ENCODE results near the gene RNU2-1. TPM values are rescaled to one million over a fixed set of nuclear protein-coding genes. Genes with fewer than 3 reads are reported as not detected.

Gene RNU2-1
- polyA plus RNA-seq, 3 donors: not detected

- Mint-ChIP-seq H3K9me3 (peaks cover 0 to 2% (median 0%) of the 10 kb centered on the region in 7 donors), H3K27ac (no peak overlapping the region), H3K4me1 (peaks cover 22% of the 10 kb centered on the region), H3K36me3 (peaks cover 61 to 77% of the 10 kb centered on the region in 2 donors), H3K4me3 (no peak overlapping the region), H3K27me3 (ENCODE audit: low read depth in 3 of 3) (peaks cover 0 to 1% (median 0%) of the 10 kb centered on the region in 3 donors)
- 94% methylated on average over 4 of the region's 4 CpGs for WGBS (ENCODE audit: insufficient coverage)
- intact Hi-C loops (cut with micrococcal nuclease): no loop called here
- Histone ChIP-seq H3K4me2 (replicated peaks; ENCODE audit: extremely low read depth, low read length, poor library complexity, severe bottlenecking) (no peak overlapping the region), H4K20me1 (ENCODE audit: insufficient read depth, low read length) (peaks cover 79% of the 10 kb centered on the region), H3K9ac (ENCODE audit: insufficient read depth, low read length, poor library complexity, severe bottlenecking) (no peak overlapping the region), H3K4me3 (replicated peaks in 1 of 3; ENCODE audit: low read depth in 2 of 3, low read length in 3 of 3) (no peak overlapping the region), H3K27me3 (ENCODE audit: control insufficient read depth in 2 of 2, insufficient read depth in 2 of 2, low read length in 2 of 2) (no peaks in the 10 kb centered on the region), H3K27ac (ENCODE audit: low read depth in 1 of 2, low read length in 2 of 2) (no peak overlapping the region), H3K9me3 (replicated peaks in 1 of 2; ENCODE audit: control insufficient read depth in 1 of 2, insufficient read depth in 1 of 2, low read length in 2 of 2) (no peaks in the 10 kb centered on the region), H3K79me2 (ENCODE audit: insufficient read depth, low read length) (peaks cover 19% of the 10 kb centered on the region), H3K36me3 (replicated peaks in 1 of 2; ENCODE audit: control insufficient read depth in 1 of 2, insufficient read depth in 2 of 2, low read length in 2 of 2) (peaks cover 62 to 82% of the 10 kb centered on the region in 2 donors), H2AFZ (ENCODE audit: insufficient read depth, low read depth, low read length, poor library complexity, severe bottlenecking) (no peak overlapping the region), H3K4me1 (ENCODE audit: control insufficient read depth in 1 of 2, insufficient read depth in 2 of 2, low read length in 2 of 2) (peaks cover 18% of the 10 kb centered on the region in 2 donors)
- no peak for DNase-seq
- no peak for TF ChIP-seq CTCF (IDR thresholded peaks at IDR 0.05)
These were observed 16.8 kb downstream of the RNU2-1 start for GRCh38 chr17:43216762-43217613.

- H3K36me3 ChIP-seq (replicated peaks in 1 of 2; ENCODE audit: control insufficient read depth in 1 of 2, insufficient read depth in 2 of 2, low read length in 2 of 2): peaks cover 62 to 78% of the 10 kb centered on the region in 2 donors
- H3K36me3 Mint-ChIP-seq: peaks cover 58 to 72% of the 10 kb centered on the region in 2 donors
- H3K79me2 ChIP-seq (ENCODE audit: insufficient read depth, low read length): peaks cover 19% of the 10 kb centered on the region
- DNase-seq: no peak
- no peak overlapping the region for H3K9ac ChIP-seq (ENCODE audit: insufficient read depth, low read length, poor library complexity, severe bottlenecking)
- H4K20me1 ChIP-seq (ENCODE audit: insufficient read depth, low read length): peaks cover 80% of the 10 kb centered on the region
- H3K4me1 ChIP-seq (ENCODE audit: control insufficient read depth in 1 of 2, insufficient read depth in 2 of 2, low read length in 2 of 2): peaks cover 19 to 21% of the 10 kb centered on the region in 2 donors
- peak overlapping the region in 1 of 7 donors; percentile 11 for H3K27ac Mint-ChIP-seq
- WGBS (ENCODE audit: insufficient coverage): no CpG with 5 or more reads among the region's 4 CpGs
- H3K4me3 ChIP-seq (replicated peaks in 1 of 3; ENCODE audit: low read depth in 2 of 3, low read length in 3 of 3): no peak overlapping the region
- no peaks in the 10 kb centered on the region for H3K9me3 ChIP-seq (replicated peaks in 1 of 2; ENCODE audit: control insufficient read depth in 1 of 2, insufficient read depth in 1 of 2, low read length in 2 of 2)
- TF ChIP-seq CTCF (IDR thresholded peaks at IDR 0.05): no peak
- H2AFZ ChIP-seq (ENCODE audit: insufficient read depth, low read depth, low read length, poor library complexity, severe bottlenecking): no peak overlapping the region
- intact Hi-C loops (cut with micrococcal nuclease): no loop called here
- peaks cover 25% of the 10 kb centered on the region for H3K4me1 Mint-ChIP-seq
- H3K4me2 ChIP-seq (replicated peaks; ENCODE audit: extremely low read depth, low read length, poor library complexity, severe bottlenecking): no peak overlapping the region
- H3K4me3 Mint-ChIP-seq: no peak overlapping the region
- H3K27me3 Mint-ChIP-seq (ENCODE audit: low read depth in 3 of 3): peaks cover 0 to 1% (median 0%) of the 10 kb centered on the region in 3 donors
- H3K27me3 ChIP-seq (ENCODE audit: control insufficient read depth in 2 of 2, insufficient read depth in 2 of 2, low read length in 2 of 2): no peaks in the 10 kb centered on the region
- H3K9me3 Mint-ChIP-seq: peaks cover 0 to 2% (median 0%) of the 10 kb centered on the region in 7 donors
- H3K27ac ChIP-seq (ENCODE audit: low read depth in 1 of 2, low read length in 2 of 2): no peak overlapping the region
These were observed 17.4 kb downstream of the RNU2-1 start for GRCh38 chr17:43216369-43216761.

Measured in CD14-positive monocyte (primary cell).